Upper lobe of right lung (tissue), 1 donor: ENCODE results near the gene GABRP. TPM values are rescaled to one million over a fixed set of nuclear protein-coding genes. Genes with fewer than 3 reads are reported as not detected.

ENCODE experiments used
- ATAC-seq: fragments of 200-7000 bp; cut with Tn5 transposase; one replicate; pipeline ENCODE4 v1.9.1; 2020; ENCODE audit warnings: mild to moderate bottlenecking, moderate library complexity
- DNase-seq: peaks from one replicate; pipeline ENCODE4 v3.0.0-alpha.2; 2020
- H3K27ac ChIP-seq: fragments of 200-600 bp; one replicate; pipeline ENCODE4 v1.8.0; 2022
- H3K27me3 ChIP-seq: fragments of 200-600 bp; one replicate; pipeline ENCODE4 v1.8.0; 2022; ENCODE audit warnings: mild to moderate bottlenecking
- H3K36me3 ChIP-seq: fragments of 200-600 bp; one replicate; pipeline ENCODE4 v1.8.0; 2022
- H3K4me1 ChIP-seq: fragments of 200-600 bp; one replicate; pipeline ENCODE4 v1.8.0; 2022
- H3K4me3 ChIP-seq: fragments of 200-600 bp; one replicate; pipeline ENCODE4 v1.8.0; 2022; ENCODE audit warnings: mild to moderate bottlenecking
- H3K9me3 ChIP-seq: fragments of 200-600 bp; one replicate; pipeline ENCODE4 v1.8.0; 2022
- intact Hi-C: fragments of 100-400 bp; cut with DNase I; formaldehyde crosslinking; loops from one replicate; pipeline ENCODE4 v1.11.0; 2022
- total RNA-seq: library from RNA; stranded (reverse); fragmentation: NEBNext Ultra II Directional; extraction: Animal tissue kit (Norgen Biotek cat#: 25700); gene quantifications from one replicate; pipeline ENCODE4 v1.2.1, GENCODE V29; 2021
- TF ChIP-seq, protein P1 (sequence below): fragments of 200-600 bp; IDR thresholded peaks from one replicate; pipeline ENCODE4 v1.8.0; 2022; ENCODE audit warnings: antibody characterized with exemption
- donor health status: DM: no; HTN: yes; CAD: no; lungs with severe emphysema.

Gene GABRP
- total RNA-seq, 1 donor from 2014 or later: not detected

DNA sequence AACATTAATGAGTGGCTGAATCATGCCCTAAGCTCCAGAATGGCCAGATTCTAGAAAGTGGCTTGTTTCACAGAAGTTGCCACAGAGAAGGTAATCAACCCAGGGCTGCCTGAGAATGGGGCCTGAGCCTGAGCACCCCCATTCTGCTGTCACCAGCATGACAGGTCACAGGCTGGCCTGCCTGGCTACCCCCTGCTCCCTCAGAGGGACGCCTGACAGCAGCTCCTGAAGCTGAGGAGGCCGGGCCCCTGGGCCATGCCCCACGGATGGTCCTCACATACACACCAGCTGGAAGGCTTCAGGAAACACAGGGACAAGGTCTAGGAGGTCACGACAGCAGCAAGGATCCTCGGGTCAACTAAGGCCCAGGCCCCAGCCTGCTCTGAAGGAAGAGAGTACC, 3.7 kb downstream of the GABRP start:
- TF ChIP-seq, protein P1, sequence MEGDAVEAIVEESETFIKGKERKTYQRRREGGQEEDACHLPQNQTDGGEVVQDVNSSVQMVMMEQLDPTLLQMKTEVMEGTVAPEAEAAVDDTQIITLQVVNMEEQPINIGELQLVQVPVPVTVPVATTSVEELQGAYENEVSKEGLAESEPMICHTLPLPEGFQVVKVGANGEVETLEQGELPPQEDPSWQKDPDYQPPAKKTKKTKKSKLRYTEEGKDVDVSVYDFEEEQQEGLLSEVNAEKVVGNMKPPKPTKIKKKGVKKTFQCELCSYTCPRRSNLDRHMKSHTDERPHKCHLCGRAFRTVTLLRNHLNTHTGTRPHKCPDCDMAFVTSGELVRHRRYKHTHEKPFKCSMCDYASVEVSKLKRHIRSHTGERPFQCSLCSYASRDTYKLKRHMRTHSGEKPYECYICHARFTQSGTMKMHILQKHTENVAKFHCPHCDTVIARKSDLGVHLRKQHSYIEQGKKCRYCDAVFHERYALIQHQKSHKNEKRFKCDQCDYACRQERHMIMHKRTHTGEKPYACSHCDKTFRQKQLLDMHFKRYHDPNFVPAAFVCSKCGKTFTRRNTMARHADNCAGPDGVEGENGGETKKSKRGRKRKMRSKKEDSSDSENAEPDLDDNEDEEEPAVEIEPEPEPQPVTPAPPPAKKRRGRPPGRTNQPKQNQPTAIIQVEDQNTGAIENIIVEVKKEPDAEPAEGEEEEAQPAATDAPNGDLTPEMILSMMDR: no peak
- intact Hi-C loops: loop anchor here (5.0 kb wide), 1 partner anchor 40 kb away; no protein-coding TSS in a partner anchor
- no peak for DNase-seq

DNA sequence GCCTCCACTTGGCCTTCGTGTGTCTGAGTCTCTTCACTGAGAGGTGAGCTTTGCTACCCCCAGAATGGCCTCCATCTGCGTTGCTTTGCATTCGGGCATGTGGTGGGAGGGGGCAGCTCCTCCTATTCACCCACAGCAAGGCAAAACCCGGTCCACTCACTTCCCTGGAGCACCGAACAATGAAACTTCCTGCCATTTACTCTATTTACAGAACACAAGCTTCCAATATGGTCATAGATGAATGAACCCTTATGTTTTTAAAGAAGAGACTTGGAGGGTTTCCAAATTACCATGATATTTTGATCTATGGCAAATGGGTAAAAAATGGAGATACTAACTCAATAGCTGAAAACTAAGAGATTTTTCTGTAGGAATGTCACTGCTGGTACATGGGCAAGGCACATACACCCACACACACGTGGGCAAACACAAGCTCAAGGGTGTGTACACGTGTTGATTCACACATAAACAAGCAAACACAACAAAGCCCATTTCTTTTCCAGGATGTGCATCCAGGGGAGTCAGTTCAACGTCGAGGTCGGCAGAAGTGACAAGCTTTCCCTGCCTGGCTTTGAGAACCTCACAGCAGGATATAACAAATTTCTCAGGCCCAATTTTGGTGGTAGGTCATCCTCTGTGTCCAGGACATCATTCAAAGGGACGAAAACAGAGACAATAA, 5.2 kb downstream of the GABRP start:
- no peaks in the 10 kb centered on the region for H3K9me3 ChIP-seq
- H3K36me3 ChIP-seq: no peaks in the 10 kb centered on the region
- H3K27ac ChIP-seq: no peak overlapping the region
- DNase-seq: no peak
- TF ChIP-seq, protein P1: no peak
- ATAC-seq: no peak
- H3K27me3 ChIP-seq: no peaks in the 10 kb centered on the region
- intact Hi-C loops: loop anchor here (5.0 kb wide), 1 partner anchor 41 kb away; no protein-coding TSS in a partner anchor
- H3K4me1 ChIP-seq: no peaks in the 10 kb centered on the region
- no peak overlapping the region for H3K4me3 ChIP-seq

More for the DNA sequence above, 3.7 kb downstream of the GABRP start:
- H3K4me3 ChIP-seq: no peak overlapping the region
- no peaks in the 10 kb centered on the region for H3K9me3 ChIP-seq
- no peaks in the 10 kb centered on the region for H3K27me3 ChIP-seq
- H3K36me3 ChIP-seq: no peaks in the 10 kb centered on the region
- no peak for ATAC-seq
- no peak overlapping the region for H3K27ac ChIP-seq
- H3K4me1 ChIP-seq: no peaks in the 10 kb centered on the region

DNA sequence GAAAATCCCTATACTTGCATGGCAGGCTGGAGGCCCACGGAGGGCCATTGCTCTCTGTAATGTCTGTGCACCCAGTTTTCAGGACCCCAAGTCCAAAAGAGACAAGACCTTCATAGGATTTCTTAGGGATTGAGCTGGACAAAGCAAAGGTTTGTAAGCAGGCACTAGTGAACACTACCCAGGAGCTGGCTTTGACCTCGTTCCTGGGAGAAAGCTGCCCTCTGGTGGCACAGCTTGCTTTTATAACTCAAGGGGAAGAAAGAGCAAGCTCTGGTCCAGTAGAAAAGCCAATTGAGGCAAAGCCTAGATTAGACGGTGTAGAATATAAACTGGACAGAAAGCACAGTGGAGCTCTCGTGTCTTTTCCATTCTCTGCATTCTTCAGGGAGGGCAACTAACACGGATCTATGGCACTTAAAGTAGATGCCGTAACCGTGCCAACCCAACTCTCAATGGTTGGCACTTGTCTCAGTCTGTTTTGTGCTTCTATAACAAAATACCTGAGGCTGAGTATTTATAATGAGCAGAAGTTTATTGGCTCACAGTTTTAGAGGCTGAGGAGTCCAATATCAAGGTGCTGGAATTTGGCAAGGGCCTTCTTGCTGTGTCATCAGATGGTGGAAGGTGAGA, 7.9 kb downstream of the GABRP start:
- Histone ChIP-seq H3K4me3 (no peak overlapping the region), H3K9me3 (no peaks in the 10 kb centered on the region), H3K27ac (no peak overlapping the region), H3K4me1 (no peaks in the 10 kb centered on the region), H3K36me3 (no peaks in the 10 kb centered on the region), H3K27me3 (no peaks in the 10 kb centered on the region)
- ATAC-seq: peak; percentile 86
- intact Hi-C loops: loop anchor here (5.0 kb wide), 1 partner anchor 54 kb away; no protein-coding TSS in a partner anchor
- DNase-seq: no peak
- TF ChIP-seq, protein P1: peak; percentile 61

DNA sequence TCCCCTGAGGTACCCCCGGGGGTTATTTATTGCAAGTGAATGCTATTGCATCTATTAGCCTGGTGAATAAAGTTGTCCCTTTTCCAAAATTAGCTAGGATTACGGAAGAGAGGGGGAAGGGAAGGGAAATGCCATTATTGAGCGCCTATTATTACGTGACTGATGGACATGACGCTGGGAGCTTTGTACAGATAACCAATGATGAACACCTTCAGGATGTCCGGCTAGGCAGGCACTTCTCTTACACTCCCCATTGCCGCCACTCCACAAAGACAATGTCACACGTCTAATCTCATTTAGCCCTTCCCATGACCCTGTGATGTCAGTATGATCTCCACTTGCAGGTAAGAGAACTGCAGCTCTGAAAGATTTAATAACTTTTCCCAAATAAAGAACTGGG, 9.4 kb downstream of the GABRP start:
- no peaks in the 10 kb centered on the region for H3K27me3 ChIP-seq
- H3K4me1 ChIP-seq: no peaks in the 10 kb centered on the region
- intact Hi-C loops: loop anchor here (5.0 kb wide), 1 partner anchor 56 kb away; no protein-coding TSS in a partner anchor
- H3K36me3 ChIP-seq: no peaks in the 10 kb centered on the region
- TF ChIP-seq, protein P1: no peak
- ATAC-seq (no peak), DNase-seq (no peak)
- H3K27ac ChIP-seq: no peak overlapping the region
- no peak overlapping the region for H3K4me3 ChIP-seq
- H3K9me3 ChIP-seq: no peaks in the 10 kb centered on the region

DNA sequence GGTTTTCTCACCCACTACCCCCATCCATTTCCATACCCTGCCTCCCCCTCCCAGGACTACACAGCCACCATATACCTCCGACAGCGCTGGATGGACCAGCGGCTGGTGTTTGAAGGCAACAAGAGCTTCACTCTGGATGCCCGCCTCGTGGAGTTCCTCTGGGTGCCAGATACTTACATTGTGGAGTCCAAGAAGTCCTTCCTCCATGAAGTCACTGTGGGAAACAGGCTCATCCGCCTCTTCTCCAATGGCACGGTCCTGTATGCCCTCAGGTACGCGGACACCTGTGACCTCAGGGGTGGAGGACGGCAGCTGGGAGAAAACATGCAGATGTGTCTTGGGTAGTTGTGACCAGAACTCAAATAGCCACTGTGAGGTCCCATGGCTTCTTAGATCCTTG, 11.6 kb downstream of the GABRP start:
- intact Hi-C loops: no loop called here
- no peak for ATAC-seq
- H3K9me3 ChIP-seq: no peaks in the 10 kb centered on the region

More for the DNA sequence above, 11.6 kb downstream of the GABRP start:
- Histone ChIP-seq H3K36me3 (no peaks in the 10 kb centered on the region), H3K4me1 (no peaks in the 10 kb centered on the region), H3K27me3 (no peaks in the 10 kb centered on the region), H3K27ac (no peak overlapping the region), H3K4me3 (no peak overlapping the region)
- no peak for DNase-seq
- TF ChIP-seq, protein P1: no peak
